Vagina (tissue), 2 donors: ENCODE measurements around the gene ATP8B2.

Source experiments
- POLR2A ChIP-seq, 2 donors: fragments of 450-650 bp; IDR thresholded peaks; one replicate each; pipeline ENCODE4 v1.6.1; 2017; ENCODE audit warnings: antibody characterized with exemption in 2 of 2, mild to moderate bottlenecking in 2 of 2, moderate library complexity in 2 of 2
- POLR2AphosphoS5 ChIP-seq, 2 donors: sonication (generic); formaldehyde crosslinking; IDR thresholded peaks; one replicate each; pipeline ENCODE4 v1.9.0; 2017; ENCODE audit warnings: antibody characterized with exemption in 2 of 2, mild to moderate bottlenecking in 2 of 2, low read depth in 1 of 2; ENCODE audit not compliant: insufficient read depth in 1 of 2
- TF ChIP-seq, protein P1 (sequence below), 3 experiments: fragments of 450-650 bp in 2 of 3; fragments of 200-600 bp in 1 of 3; sonication (generic) in 1 of 3; IDR thresholded peaks; one replicate each; pipeline ENCODE4 v1.5.1; 2017 to 2019; ENCODE audit warnings: antibody characterized with exemption in 3 of 3, mild to moderate bottlenecking in 2 of 3, moderate library complexity in 2 of 3

DNA sequence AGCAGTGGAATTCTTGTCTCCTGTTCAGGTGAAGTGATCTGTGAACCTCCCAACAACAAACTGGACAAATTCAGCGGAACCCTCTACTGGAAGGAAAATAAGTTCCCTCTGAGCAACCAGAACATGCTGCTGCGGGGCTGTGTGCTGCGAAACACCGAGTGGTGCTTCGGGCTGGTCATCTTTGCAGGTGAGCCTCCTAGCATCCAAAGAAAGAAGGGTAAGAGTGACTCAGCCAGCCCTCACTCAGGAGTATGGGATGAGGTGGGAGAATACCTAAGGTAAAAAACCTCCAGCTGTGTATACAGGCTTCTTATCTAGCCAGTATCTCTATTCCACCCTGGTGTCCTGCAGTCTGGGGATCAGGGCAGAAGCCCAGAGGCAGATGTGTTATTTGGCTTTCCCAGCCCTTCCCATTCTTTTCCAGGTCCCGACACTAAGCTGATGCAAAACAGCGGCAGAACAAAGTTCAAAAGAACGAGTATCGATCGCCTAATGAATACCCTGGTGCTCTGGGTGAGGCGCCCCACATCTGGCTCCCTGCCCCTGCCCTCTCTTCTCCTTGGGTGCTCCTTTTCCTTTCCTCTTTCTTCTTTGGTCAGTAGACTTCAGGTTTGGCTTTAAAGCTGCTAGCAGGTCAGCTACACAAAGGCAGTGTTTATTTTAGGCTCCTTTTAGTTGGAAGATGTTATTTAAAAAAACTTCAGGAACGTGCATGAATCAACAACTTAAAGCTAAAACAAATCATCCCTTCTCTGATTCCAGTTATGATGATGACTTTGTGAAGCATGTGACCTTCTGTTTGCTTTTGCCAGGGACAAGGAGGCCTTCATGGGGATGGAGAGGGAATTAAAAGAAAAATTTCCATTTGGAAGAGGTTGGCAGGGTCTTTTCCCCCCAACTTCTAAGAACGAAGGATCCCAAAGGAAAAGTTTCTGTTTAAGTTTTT lies 9.0 kb downstream of the ATP8B2 start:
- TF ChIP-seq, protein P1, sequence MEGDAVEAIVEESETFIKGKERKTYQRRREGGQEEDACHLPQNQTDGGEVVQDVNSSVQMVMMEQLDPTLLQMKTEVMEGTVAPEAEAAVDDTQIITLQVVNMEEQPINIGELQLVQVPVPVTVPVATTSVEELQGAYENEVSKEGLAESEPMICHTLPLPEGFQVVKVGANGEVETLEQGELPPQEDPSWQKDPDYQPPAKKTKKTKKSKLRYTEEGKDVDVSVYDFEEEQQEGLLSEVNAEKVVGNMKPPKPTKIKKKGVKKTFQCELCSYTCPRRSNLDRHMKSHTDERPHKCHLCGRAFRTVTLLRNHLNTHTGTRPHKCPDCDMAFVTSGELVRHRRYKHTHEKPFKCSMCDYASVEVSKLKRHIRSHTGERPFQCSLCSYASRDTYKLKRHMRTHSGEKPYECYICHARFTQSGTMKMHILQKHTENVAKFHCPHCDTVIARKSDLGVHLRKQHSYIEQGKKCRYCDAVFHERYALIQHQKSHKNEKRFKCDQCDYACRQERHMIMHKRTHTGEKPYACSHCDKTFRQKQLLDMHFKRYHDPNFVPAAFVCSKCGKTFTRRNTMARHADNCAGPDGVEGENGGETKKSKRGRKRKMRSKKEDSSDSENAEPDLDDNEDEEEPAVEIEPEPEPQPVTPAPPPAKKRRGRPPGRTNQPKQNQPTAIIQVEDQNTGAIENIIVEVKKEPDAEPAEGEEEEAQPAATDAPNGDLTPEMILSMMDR (IDR thresholded peaks at IDR 0.05): no peak
- TF ChIP-seq POLR2A (IDR thresholded peaks at IDR 0.05): no peak
- TF ChIP-seq POLR2AphosphoS5 (IDR thresholded peaks at IDR 0.05; ENCODE audit: insufficient read depth in 1 of 2, low read depth in 1 of 2): no peak
